GM20000 (cell line): ENCODE data around the gene CACYBP.

Experiments used
- DNase-seq: peaks from one replicate; pipeline ENCODE4 v3.0.0; 2012; ENCODE audit warnings: low spot score
- CTCF ChIP-seq: IDR thresholded peaks from 2 replicates; pipeline ENCODE4 v1.5.1; 2012; ENCODE audit warnings: mild to moderate bottlenecking, control low read depth; ENCODE audit errors: extremely low read depth, missing control alignments

Gene CACYBP

GRCh38 chr1:174975764-174976163 is 24.0 kb upstream of the CACYBP start:
- no peak for DNase-seq
- no peak for TF ChIP-seq CTCF

GRCh38 chr1:174976436-174977108 is 23.2 kb upstream of the CACYBP start:
- DNase-seq: no peak
- no peak for TF ChIP-seq CTCF

- DNase-seq: no peak
- TF ChIP-seq CTCF: peak; percentile 10
Measured at GRCh38 chr1:174982971-174983689, 16.6 kb upstream of the CACYBP start.

GRCh38 chr1:174984952-174985351 is 14.8 kb upstream of the CACYBP start:
- DNase-seq: no peak
- TF ChIP-seq CTCF: no peak

DNA sequence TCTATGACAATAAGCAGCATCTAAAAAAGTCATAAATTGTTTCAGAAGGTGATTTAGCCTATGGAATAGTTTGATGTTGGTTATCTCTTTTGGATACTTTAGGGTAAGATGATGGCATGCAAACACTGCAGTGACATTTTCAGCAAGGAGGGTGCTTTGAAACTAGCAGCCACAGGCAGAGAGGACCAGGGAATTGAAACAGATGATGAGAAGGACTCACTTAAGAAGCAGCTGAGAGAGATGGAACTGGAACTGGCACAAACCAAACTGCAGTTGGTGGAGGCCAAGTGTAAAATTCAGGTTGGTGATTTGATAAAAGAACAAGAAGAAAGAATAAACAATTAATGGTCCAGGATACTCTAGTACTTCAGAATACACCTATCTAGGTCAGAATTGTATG is 11.2 kb upstream of the CACYBP start:
- no peak for TF ChIP-seq CTCF
- no peak for DNase-seq

DNA sequence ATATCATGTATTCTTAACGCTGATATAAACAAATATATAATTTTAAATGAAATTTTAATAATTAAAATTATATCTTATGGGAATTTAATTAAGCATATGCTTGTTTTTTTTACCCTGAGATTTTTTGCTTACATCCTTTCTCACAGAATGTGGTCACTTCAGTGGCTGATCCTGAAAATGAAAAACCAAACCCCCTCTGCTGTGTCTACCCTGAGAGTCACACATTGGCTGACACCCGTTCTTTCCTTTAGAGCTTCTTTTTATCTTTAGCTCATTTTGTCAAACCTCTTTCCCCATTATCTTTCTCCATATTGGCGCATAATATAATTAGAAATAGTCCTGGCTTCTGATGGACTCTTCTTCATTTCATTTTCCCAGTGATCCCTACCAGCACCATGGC is 10.8 kb upstream of the CACYBP start:
- TF ChIP-seq CTCF: no peak
- DNase-seq: peak; percentile 23

DNA sequence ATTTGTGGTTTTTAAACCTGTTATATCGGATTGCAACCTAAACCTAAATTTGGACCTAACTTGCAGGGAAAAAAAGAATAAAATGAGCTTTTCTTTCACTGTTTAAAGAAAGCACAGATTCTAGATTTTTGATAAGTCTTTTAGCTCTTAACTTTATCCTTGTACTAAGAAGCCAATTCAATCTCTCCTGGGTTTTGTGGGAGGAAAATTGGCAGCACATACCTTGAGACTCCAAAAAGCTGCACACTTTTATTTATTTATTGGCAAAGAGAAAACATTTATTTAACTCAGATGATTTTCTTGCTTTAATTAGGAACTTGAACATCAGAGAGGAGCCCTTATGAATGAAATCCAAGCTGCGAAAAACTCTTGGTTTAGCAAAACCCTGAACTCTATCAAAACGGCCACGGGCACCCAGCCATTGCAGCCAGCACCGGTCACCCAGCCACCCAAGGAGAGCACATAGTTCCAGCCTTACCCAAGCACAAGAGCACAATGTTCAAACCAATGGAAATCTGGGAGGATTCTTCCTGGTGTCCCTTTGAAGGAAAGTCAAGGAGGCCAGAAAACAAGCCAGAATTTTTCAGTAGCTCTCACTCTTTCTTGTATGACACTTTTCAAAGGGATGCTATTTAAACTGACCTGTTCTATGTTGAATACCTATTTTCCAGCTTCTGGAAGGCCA is 10.1 kb upstream of the CACYBP start:
- no peak for TF ChIP-seq CTCF
- no peak for DNase-seq
